SK-N-SH (cell line): ENCODE results near the gene TPMT.

ENCODE experiments used
- EP300 ChIP-seq, 2 experiments: IDR thresholded peaks; 2 replicates each; pipeline versions ENCODE4 v1.4.0 to v1.6.1; 2012; ENCODE audit warnings: borderline replicate concordance in 1 of 2, low read depth in 1 of 2, low read length in 1 of 2
- FOSL2 ChIP-seq: IDR thresholded peaks from 2 replicates; pipeline ENCODE4 v1.4.0; 2012; ENCODE audit warnings: low read depth, mild to moderate bottlenecking, moderate library complexity, borderline replicate concordance
- GABPA ChIP-seq: IDR thresholded peaks from 2 replicates; pipeline ENCODE4 v1.4.0; 2012; ENCODE audit warnings: low read depth, mild to moderate bottlenecking
- MXI1 ChIP-seq: IDR thresholded peaks from 2 replicates; pipeline ENCODE4 v1.6.1; 2012; ENCODE audit warnings: mild to moderate bottlenecking, low read depth, low read length, improper control_type of control experiment
- POLR2AphosphoS5 ChIP-seq: IDR thresholded peaks from 2 replicates; pipeline ENCODE4 v1.6.1; 2012; ENCODE audit warnings: low read depth, low read length
- SIN3A ChIP-seq: IDR thresholded peaks from 2 replicates; pipeline ENCODE4 v1.6.1; 2012; ENCODE audit warnings: low read depth, mild to moderate bottlenecking, low read length, moderate library complexity, borderline replicate concordance
- SMC3 ChIP-seq: IDR thresholded peaks from 2 replicates; pipeline ENCODE4 v1.6.1; 2012; ENCODE audit warnings: low read depth, low read length, improper control_type of control experiment
- TAF1 ChIP-seq: IDR thresholded peaks from 2 replicates; pipeline ENCODE4 v1.6.1; 2012; ENCODE audit warnings: low read depth, mild to moderate bottlenecking, low read length, moderate library complexity, borderline replicate concordance
- TF ChIP-seq, protein P1 (sequence below): fragments of 150-350 bp; IDR thresholded peaks from 2 replicates; pipeline ENCODE4 v1.6.1; 2017; ENCODE audit warnings: antibody characterized with exemption, low read length, low read depth, borderline replicate concordance
- TF ChIP-seq, protein P2 (sequence below): IDR thresholded peaks from 2 replicates; pipeline ENCODE4 v1.6.1; 2012; ENCODE audit warnings: mild to moderate bottlenecking, low read depth, low read length, moderate library complexity
- TF ChIP-seq, protein P3 (sequence below): fragments of 200-600 bp; sonication (generic); IDR thresholded peaks from 2 replicates; pipeline ENCODE4 v1.6.1; 2017; ENCODE audit warnings: antibody characterized with exemption, mild to moderate bottlenecking, moderate library complexity
- TF ChIP-seq, protein P4 (sequence below): IDR thresholded peaks from 2 replicates; pipeline ENCODE4 v1.4.0; 2012; ENCODE audit warnings: low read depth

DNA sequence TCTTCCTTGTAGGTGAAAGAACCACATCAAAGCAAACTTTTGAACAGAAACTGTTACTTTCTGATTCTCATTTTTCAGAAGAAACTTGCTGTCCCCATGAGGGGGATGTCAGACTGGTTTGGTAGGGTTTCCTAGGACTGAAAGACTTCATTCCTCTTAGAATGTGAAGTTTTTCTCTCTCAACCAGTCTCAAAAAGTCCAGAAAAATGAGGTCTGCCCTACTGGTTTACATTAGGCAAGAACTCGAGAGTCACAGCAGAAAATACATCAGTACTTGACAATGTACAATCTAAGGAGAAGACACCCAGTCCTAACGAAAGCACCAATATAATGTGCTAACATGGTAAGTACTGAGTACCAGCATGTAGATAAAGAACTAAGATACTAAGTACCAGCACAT, 19.7 kb downstream of the TPMT start:
- TF ChIP-seq, protein P1, sequence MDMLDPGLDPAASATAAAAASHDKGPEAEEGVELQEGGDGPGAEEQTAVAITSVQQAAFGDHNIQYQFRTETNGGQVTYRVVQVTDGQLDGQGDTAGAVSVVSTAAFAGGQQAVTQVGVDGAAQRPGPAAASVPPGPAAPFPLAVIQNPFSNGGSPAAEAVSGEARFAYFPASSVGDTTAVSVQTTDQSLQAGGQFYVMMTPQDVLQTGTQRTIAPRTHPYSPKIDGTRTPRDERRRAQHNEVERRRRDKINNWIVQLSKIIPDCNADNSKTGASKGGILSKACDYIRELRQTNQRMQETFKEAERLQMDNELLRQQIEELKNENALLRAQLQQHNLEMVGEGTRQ = no peak
- TF ChIP-seq, protein P2, sequence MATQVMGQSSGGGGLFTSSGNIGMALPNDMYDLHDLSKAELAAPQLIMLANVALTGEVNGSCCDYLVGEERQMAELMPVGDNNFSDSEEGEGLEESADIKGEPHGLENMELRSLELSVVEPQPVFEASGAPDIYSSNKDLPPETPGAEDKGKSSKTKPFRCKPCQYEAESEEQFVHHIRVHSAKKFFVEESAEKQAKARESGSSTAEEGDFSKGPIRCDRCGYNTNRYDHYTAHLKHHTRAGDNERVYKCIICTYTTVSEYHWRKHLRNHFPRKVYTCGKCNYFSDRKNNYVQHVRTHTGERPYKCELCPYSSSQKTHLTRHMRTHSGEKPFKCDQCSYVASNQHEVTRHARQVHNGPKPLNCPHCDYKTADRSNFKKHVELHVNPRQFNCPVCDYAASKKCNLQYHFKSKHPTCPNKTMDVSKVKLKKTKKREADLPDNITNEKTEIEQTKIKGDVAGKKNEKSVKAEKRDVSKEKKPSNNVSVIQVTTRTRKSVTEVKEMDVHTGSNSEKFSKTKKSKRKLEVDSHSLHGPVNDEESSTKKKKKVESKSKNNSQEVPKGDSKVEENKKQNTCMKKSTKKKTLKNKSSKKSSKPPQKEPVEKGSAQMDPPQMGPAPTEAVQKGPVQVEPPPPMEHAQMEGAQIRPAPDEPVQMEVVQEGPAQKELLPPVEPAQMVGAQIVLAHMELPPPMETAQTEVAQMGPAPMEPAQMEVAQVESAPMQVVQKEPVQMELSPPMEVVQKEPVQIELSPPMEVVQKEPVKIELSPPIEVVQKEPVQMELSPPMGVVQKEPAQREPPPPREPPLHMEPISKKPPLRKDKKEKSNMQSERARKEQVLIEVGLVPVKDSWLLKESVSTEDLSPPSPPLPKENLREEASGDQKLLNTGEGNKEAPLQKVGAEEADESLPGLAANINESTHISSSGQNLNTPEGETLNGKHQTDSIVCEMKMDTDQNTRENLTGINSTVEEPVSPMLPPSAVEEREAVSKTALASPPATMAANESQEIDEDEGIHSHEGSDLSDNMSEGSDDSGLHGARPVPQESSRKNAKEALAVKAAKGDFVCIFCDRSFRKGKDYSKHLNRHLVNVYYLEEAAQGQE = no peak
- TF ChIP-seq, protein P3, sequence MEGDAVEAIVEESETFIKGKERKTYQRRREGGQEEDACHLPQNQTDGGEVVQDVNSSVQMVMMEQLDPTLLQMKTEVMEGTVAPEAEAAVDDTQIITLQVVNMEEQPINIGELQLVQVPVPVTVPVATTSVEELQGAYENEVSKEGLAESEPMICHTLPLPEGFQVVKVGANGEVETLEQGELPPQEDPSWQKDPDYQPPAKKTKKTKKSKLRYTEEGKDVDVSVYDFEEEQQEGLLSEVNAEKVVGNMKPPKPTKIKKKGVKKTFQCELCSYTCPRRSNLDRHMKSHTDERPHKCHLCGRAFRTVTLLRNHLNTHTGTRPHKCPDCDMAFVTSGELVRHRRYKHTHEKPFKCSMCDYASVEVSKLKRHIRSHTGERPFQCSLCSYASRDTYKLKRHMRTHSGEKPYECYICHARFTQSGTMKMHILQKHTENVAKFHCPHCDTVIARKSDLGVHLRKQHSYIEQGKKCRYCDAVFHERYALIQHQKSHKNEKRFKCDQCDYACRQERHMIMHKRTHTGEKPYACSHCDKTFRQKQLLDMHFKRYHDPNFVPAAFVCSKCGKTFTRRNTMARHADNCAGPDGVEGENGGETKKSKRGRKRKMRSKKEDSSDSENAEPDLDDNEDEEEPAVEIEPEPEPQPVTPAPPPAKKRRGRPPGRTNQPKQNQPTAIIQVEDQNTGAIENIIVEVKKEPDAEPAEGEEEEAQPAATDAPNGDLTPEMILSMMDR = no peak
- TF ChIP-seq EP300 (IDR thresholded peaks at IDR 0.05; ENCODE audit: borderline replicate concordance in 1 of 2, low read depth in 1 of 2, low read length in 1 of 2) (no peak), POLR2AphosphoS5 (no peak), FOSL2 (no peak), SMC3 (no peak), MXI1 (no peak), SIN3A (no peak), GABPA (no peak), TAF1 (no peak)
- TF ChIP-seq, protein P4, sequence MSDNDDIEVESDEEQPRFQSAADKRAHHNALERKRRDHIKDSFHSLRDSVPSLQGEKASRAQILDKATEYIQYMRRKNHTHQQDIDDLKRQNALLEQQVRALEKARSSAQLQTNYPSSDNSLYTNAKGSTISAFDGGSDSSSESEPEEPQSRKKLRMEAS = no peak
